PC-3 (cell line): ENCODE measurements around the gene HRH2. TPM values are rescaled to one million over a fixed set of nuclear protein-coding genes. Genes with fewer than 3 reads are reported as not detected.

ENCODE experiments used
- ATAC-seq: fragments of 200-7000 bp; cut with Tn5 transposase; 2 replicates; pipeline ENCODE4 v1.9.1; 2020; ENCODE audit warnings: mild to moderate bottlenecking, moderate library complexity
- BruUV-seq: library from RNA; stranded (reverse); fragments of 400-500 nt; replicated peaks from 2 replicates; lab custom pipeline; 2021; lab: Mats Ljungman, UMichigan
- CTCF ChIA-PET: fragments of 300-600 bp; sonication (Branson Sonifier 250); formaldehyde crosslinking; loops from one replicate; lab custom pipeline; 2022; ENCODE audit warnings: antibody characterized with exemption; lab: Charles Lee
- POLR2A ChIA-PET: fragments of 300-600 bp; sonication (Branson Sonifier 250); formaldehyde crosslinking; loops from one replicate; lab custom pipeline; 2022; ENCODE audit warnings: antibody characterized with exemption; ENCODE audit not compliant: unreplicated experiment; lab: Charles Lee
- DNase-seq: peaks from one replicate; pipeline ENCODE4 v3.0.0-alpha.2; 2015
- H2AFZ ChIP-seq: fragments of 300-600 bp; sonication (generic); 2 replicates; pipeline ENCODE4 v1.6.0; 2016; ENCODE audit warnings: antibody characterized with exemption, low read length
- H3F3A ChIP-seq: fragments of 300-600 bp; sonication (generic); one replicate; pipeline ENCODE4 v1.6.0; 2017; ENCODE audit warnings: antibody characterized with exemption, low read length, control low read depth, mild to moderate bottlenecking; ENCODE audit not compliant: unreplicated experiment
- H3K27ac ChIP-seq: fragments of 300-600 bp; sonication (generic); 2 replicates; pipeline ENCODE4 v1.5.1; 2016; ENCODE audit warnings: mild to moderate bottlenecking, low read length
- H3K27me3 ChIP-seq: fragments of 300-600 bp; sonication (generic); 2 replicates; pipeline ENCODE4 v1.6.1; 2016; ENCODE audit warnings: low read length, mixed read lengths
- H3K36me3 ChIP-seq: fragments of 300-600 bp; sonication (generic); 2 replicates; pipeline ENCODE4 v1.6.1; 2016; ENCODE audit warnings: low read depth, mixed run types, low read length, mixed read lengths
- H3K4me1 ChIP-seq: fragments of 300-600 bp; sonication (generic); 2 replicates; pipeline ENCODE4 v1.5.1; 2016; ENCODE audit warnings: low read length; ENCODE audit not compliant: insufficient read depth
- H3K4me2 ChIP-seq: fragments of 300-600 bp; sonication (generic); 2 replicates; pipeline ENCODE4 v1.6.0; 2016; ENCODE audit warnings: low read length
- H3K4me3 ChIP-seq: fragments of 300-600 bp; sonication (generic); 2 replicates; pipeline ENCODE4 v1.5.1; 2016; ENCODE audit warnings: mild to moderate bottlenecking, low read length, mixed read lengths
- H3K79me2 ChIP-seq: fragments of 300-600 bp; sonication (generic); 2 replicates; pipeline ENCODE4 v1.6.1; 2017; ENCODE audit warnings: low read length, mixed read lengths
- H3K9ac ChIP-seq: fragments of 300-600 bp; sonication (generic); 2 replicates; pipeline ENCODE4 v1.6.0; 2016; ENCODE audit warnings: mild to moderate bottlenecking, low read length
- H3K9me2 ChIP-seq: fragments of 300-600 bp; sonication (generic); replicated peaks from 2 replicates; pipeline ENCODE4 v1.6.1; 2016; ENCODE audit warnings: mixed run types, low read length, mixed read lengths
- H3K9me3 ChIP-seq: fragments of 300-600 bp; sonication (generic); 2 replicates; pipeline ENCODE4 v1.6.1; 2016; ENCODE audit warnings: low read length, mixed read lengths
- H4K20me1 ChIP-seq: fragments of 300-600 bp; sonication (generic); 2 replicates; pipeline ENCODE4 v1.6.1; 2016; ENCODE audit warnings: low read length, mixed read lengths
- CTCF ChIP-seq: fragments of 300-600 bp; sonication (generic); conservative IDR thresholded peaks from 2 replicates; pipeline ENCODE4 v1.5.1; 2017; ENCODE audit warnings: antibody characterized with exemption, low read depth, mild to moderate bottlenecking, low read length
- EZH2 ChIP-seq: fragments of 300-600 bp; sonication (generic); IDR thresholded peaks from one replicate; pipeline ENCODE4 v1.6.1; 2017; ENCODE audit warnings: antibody characterized with exemption, mild to moderate bottlenecking, low read length; ENCODE audit not compliant: unreplicated experiment
- EZH2phosphoT487 ChIP-seq: fragments of 300-600 bp; sonication (generic); IDR thresholded peaks from 2 replicates; pipeline ENCODE4 v1.6.1; 2018; ENCODE audit warnings: mild to moderate bottlenecking, antibody characterized with exemption, low read length, borderline replicate concordance
- intact Hi-C: fragments of 100-400 bp; cut with micrococcal nuclease; formaldehyde crosslinking; loops from 2 replicates; pipeline ENCODE4 v1.9.0; 2023
- total RNA-seq: library from RNA; depleted of rRNA; stranded (reverse); fragments of >200 nt; gene quantifications from 2 replicates; pipeline ENCODE4 v1.2.3, GENCODE V29; 2014

The HRH2 gene
- total RNA-seq, 1 experiment from 2014 or later = not detected

- H3K9me3 ChIP-seq = no peaks in the 10 kb centered on the region
- no peak for DNase-seq
- no peaks in the 10 kb centered on the region for H3K36me3 ChIP-seq
- H2AFZ ChIP-seq = no peak overlapping the region
- no peak for ATAC-seq
- H3F3A ChIP-seq = no peaks in the 10 kb centered on the region
- no peaks in the 10 kb centered on the region for H3K4me1 ChIP-seq
- POLR2A ChIA-PET = no interaction called here
- H3K27me3 ChIP-seq = peaks cover 20% of the 10 kb centered on the region
- TF ChIP-seq EZH2phosphoT487 = no peak
- H3K9ac ChIP-seq = no peak overlapping the region
- CTCF ChIA-PET = no interaction called here
- intact Hi-C loops = no loop called here
- no peaks in the 10 kb centered on the region for H3K79me2 ChIP-seq
- no TSS peak for BruUV-seq
- H3K4me3 ChIP-seq = no peak overlapping the region
- no peaks in the 10 kb centered on the region for H4K20me1 ChIP-seq
- no peak overlapping the region for H3K4me2 ChIP-seq
- no peaks in the 10 kb centered on the region for H3K9me2 ChIP-seq
- no peak overlapping the region for H3K27ac ChIP-seq
Measured at GRCh38 chr5:175740014-175740413, 82.1 kb downstream of the HRH2 start.

- Histone ChIP-seq H3K36me3 (no peaks in the 10 kb centered on the region), H3K4me2 (no peak overlapping the region), H3K9me2 (no peaks in the 10 kb centered on the region), H3K4me3 (no peak overlapping the region), H3K9me3 (no peaks in the 10 kb centered on the region), H3K27ac (no peak overlapping the region), H2AFZ (no peak overlapping the region), H3F3A (no peaks in the 10 kb centered on the region), H3K27me3 (peaks cover 20% of the 10 kb centered on the region), H3K9ac (no peak overlapping the region), H3K4me1 (no peaks in the 10 kb centered on the region), H4K20me1 (no peaks in the 10 kb centered on the region), H3K79me2 (no peaks in the 10 kb centered on the region)
- no peak for TF ChIP-seq EZH2
- ChIA-PET POLR2A (no interaction called here), CTCF (no interaction called here)
- intact Hi-C loops = no loop called here
- ATAC-seq = no peak
- DNase-seq = no peak
- BruUV-seq = no TSS peak
Measured at GRCh38 chr5:175741556-175741955, 83.7 kb downstream of the HRH2 start.

- Histone ChIP-seq H3K27me3 (peaks cover 20% of the 10 kb centered on the region), H3K4me2 (no peak overlapping the region), H3K36me3 (no peaks in the 10 kb centered on the region), H4K20me1 (no peaks in the 10 kb centered on the region), H3K9ac (no peak overlapping the region), H3F3A (no peaks in the 10 kb centered on the region), H3K79me2 (no peaks in the 10 kb centered on the region), H3K4me1 (no peaks in the 10 kb centered on the region), H3K9me3 (no peaks in the 10 kb centered on the region), H2AFZ (no peak overlapping the region), H3K27ac (no peak overlapping the region), H3K9me2 (no peaks in the 10 kb centered on the region), H3K4me3 (no peak overlapping the region)
- ATAC-seq (no peak), DNase-seq (no peak)
- no peak for TF ChIP-seq CTCF
- no peak for TF ChIP-seq EZH2
- no peak for TF ChIP-seq EZH2phosphoT487
- POLR2A ChIA-PET = no interaction called here
- CTCF ChIA-PET = no interaction called here
- intact Hi-C loops = no loop called here
- no TSS peak for BruUV-seq
Measured at GRCh38 chr5:175742290-175742994, 84.6 kb downstream of the HRH2 start.
